ENCODE data around the gene DSC3. TPM values are rescaled to one million over a fixed set of nuclear protein-coding genes. Genes with fewer than 3 reads are reported as not detected.

DSC3 gene
- total and polyA plus RNA-seq, 9 of the 15 experiments (the other 6 are each of a cell fraction or from before 2014, with no cell fraction given) = 0.01 to 0.40 (median 0.07) TPM

GRCh38 chr18:31049189-31049588, 6.6 kb upstream of the DSC3 start (continued):
- no peak for TF ChIP-seq EWSR1 (IDR thresholded peaks at IDR 0.05; ENCODE audit: borderline replicate concordance, low read depth, partially characterized antibody)
- no peak for TF ChIP-seq ILF3 (IDR thresholded peaks at IDR 0.05; ENCODE audit: borderline replicate concordance)
- no peak for TF ChIP-seq RFX7 (CRISPR knock-in tag; IDR thresholded peaks at IDR 0.05)
- TF ChIP-seq DMBX1 (CRISPR knock-in tag; IDR thresholded peaks at IDR 0.05; ENCODE audit: borderline replicate concordance) = no peak
- TF ChIP-seq SMARCA4 (IDR thresholded peaks at IDR 0.05) = no peak
- TF ChIP-seq PPARD (CRISPR knock-in tag; IDR thresholded peaks at IDR 0.05) = no peak
- no peak for TF ChIP-seq RUNX1 (IDR thresholded peaks at IDR 0.05; ENCODE audit: low read depth)
- TF ChIP-seq ZNF592 (IDR thresholded peaks at IDR 0.05) = no peak
- no peak for TF ChIP-seq NBN (IDR thresholded peaks at IDR 0.05; ENCODE audit: low read depth)
- no peak; the same call in 1 of the 2 replicates for TF ChIP-seq TEAD4 (IDR thresholded peaks at IDR 0.05; ENCODE audit: low read length)
- TF ChIP-seq TEAD4 (CRISPR knock-in tag; IDR thresholded peaks at IDR 0.05; ENCODE audit: borderline replicate concordance) = no peak
